D721Med (cell line): ENCODE measurements around the gene LDLRAD4.

Experiments
- DNase-seq: peaks from one replicate; pipeline ENCODE4 v3.0.0; 2011; ENCODE audit warnings: low spot score; ENCODE audit not compliant: insufficient read length
- FAIRE-seq: peaks from 2 replicates; lab custom pipeline; 2011; peaks lifted over from hg19 to GRCh38; lab: Jason Lieb, UNC
- TF ChIP-seq, protein P1 (sequence below): IDR thresholded peaks from 2 replicates; pipeline ENCODE4 v1.5.1; 2012; ENCODE audit warnings: mild to moderate bottlenecking, control low read depth; ENCODE audit not compliant: insufficient read depth; ENCODE audit errors: missing control alignments

The LDLRAD4 gene

DNA sequence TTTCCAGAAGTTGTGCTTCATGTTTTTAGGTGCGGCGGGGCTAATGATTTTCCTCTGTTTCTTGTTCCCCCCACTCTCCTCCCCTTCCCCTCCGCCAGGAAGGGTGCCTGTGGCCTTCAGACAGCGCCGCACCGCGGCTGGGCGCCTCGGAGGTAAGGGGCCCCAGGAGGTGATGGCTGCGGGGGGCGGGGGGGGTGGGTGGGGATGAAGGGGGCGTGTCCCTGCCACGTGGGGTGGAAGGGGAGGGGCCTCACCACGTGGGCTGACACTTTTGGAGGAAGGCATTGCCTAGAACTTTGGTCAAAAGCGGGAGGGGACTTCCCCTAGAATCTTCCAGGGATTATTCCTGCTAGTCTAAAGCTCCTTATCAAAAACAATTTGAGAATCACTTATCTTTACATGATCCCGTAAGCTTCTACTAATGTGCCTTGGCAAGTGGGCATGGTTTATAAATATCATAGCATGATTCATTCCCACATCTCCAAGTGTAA lies 424.7 kb downstream of the LDLRAD4 start:
- peak; percentile 53 for FAIRE-seq
- TF ChIP-seq, protein P1, sequence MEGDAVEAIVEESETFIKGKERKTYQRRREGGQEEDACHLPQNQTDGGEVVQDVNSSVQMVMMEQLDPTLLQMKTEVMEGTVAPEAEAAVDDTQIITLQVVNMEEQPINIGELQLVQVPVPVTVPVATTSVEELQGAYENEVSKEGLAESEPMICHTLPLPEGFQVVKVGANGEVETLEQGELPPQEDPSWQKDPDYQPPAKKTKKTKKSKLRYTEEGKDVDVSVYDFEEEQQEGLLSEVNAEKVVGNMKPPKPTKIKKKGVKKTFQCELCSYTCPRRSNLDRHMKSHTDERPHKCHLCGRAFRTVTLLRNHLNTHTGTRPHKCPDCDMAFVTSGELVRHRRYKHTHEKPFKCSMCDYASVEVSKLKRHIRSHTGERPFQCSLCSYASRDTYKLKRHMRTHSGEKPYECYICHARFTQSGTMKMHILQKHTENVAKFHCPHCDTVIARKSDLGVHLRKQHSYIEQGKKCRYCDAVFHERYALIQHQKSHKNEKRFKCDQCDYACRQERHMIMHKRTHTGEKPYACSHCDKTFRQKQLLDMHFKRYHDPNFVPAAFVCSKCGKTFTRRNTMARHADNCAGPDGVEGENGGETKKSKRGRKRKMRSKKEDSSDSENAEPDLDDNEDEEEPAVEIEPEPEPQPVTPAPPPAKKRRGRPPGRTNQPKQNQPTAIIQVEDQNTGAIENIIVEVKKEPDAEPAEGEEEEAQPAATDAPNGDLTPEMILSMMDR, result no peak
- peak; percentile 67 for DNase-seq

DNA sequence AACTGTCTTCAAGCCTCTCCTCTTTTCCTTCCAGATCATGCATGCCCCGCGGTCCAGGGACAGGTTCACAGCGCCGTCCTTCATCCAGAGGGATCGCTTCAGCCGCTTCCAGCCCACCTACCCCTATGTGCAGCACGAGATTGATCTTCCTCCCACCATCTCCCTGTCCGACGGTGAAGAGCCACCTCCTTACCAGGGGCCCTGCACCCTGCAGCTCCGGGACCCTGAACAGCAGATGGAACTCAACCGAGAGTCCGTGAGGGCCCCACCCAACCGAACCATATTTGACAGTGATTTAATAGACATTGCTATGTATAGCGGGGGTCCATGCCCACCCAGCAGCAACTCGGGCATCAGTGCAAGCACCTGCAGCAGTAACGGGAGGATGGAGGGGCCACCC lies 426.5 kb downstream of the LDLRAD4 start:
- DNase-seq (no peak), FAIRE-seq (no peak)
- TF ChIP-seq, protein P1, result no peak

DNA sequence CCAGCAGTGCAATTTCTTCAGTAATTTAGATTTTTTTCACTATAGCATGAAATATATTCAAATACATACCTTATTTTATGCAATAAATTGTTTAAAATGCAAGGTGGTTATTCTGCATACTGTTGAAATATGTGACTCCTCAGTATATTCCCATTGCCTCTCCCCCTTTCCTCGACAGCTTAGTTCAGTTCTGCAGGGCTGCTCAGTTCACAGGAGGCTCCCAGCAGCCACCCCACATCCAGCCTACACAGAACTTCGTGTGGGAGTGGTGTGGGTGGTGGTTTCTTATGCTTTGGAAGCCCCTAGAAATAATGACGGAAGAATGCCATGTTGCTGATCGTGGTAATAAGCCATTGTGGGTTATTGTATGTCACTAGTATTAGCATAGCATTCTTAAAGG lies 428.1 kb downstream of the LDLRAD4 start:
- TF ChIP-seq, protein P1, result no peak
- DNase-seq (no peak), FAIRE-seq (no peak)

DNA sequence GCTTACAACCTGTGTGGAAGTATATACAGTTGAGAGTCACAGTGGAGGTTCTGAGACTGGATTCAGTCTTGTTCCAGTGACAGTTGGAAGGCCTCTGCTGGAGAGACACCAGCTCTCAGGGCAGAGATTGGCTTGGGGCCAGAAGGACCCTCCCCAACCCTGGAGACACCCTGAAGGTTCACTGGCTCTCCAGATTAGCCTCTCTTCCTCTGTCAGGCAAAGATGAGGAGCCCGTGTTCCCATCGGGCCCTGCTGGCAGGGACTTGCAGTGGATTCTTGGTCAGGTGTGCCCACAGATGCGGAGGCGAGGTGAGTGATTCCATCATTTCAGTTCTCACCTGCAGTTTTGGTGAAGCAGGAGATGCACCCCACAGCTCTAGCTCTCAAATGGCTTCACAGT lies 429.2 kb downstream of the LDLRAD4 start:
- no peak for DNase-seq
- TF ChIP-seq, protein P1, result no peak
- no peak for FAIRE-seq

DNA sequence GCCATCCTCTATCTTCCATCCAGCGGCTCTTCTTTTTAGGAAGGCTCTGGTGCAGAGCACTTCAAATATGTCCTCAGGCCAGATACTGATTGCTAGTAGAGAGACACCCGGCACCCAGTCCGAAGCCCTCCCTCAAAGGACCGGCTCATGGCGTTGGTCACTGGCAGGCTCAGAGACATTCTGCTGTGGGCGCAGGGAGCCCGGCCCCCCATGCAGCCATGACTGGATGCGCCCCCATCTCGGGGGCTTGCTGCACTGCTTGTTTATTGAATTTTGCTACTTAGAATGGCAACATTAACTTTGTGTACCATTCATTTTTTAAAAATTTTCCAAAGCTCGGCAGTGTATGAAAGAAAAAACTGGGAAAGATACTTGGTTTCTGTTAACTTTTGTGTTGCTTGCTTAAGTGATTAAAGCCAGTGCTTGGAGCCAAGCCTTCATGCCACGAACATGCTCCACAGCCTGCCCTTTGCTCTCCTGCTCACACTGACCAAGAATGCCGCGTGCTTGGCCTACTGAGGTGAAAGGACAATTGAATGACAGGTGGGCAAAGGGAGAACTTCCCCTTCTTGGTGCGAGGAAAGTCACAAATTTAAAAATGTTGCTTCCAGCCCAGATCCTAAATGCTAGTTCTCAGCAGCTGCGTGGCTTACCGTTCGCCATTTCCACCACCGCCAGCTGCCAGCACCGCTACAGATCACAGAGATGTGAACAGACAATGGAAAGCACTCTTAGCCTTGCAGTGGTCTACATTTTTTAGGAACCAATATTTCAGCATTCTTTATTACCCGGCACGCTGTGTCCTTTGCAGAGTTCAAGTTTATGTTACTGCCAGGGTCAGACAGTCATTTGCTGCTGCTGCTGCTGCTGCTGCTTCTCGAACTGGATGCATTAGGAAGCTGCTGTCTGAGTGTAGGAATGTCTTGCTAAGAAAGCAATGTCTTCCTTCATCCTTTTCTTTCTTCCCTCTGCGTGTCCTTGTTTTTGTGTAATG lies 431.1 kb downstream of the LDLRAD4 start:
- DNase-seq, result no peak
- FAIRE-seq, result no peak

DNA sequence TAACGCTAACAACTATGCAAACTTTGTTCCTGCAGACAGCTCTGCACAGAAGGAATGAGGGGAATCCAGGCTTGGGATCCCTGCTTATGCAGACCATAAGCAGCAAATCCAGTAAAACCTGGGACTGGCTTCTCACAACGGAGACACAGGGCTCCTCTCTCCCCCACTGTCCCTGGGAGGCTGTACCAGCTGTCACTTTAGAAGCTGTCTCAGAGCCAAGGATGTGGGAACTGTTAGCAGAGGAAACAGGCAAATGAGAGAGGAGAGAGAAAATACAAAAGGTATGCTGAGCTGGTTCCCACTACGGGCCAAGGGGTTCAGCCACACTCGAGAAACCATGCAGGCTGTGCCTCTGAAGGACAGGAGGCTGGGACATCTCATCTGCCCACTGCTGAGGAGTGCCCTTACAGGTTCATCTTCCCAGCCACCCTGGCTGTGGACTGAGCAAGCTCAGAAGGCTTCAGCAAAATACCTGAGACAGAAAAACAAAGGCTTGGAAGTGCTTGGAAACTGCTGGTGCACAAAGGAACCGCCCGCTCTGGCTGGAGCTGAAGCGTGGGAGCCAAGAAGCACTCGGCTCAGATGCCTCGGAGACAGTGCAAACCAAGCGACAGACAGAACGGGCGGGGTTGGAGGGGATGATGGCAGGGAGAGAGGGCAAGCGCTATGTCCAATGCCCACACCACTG lies 435.3 kb downstream of the LDLRAD4 start:
- TF ChIP-seq, protein P1, result no peak
- FAIRE-seq, result no peak
- DNase-seq, result no peak

More for the DNA sequence above, 431.1 kb downstream of the LDLRAD4 start:
- TF ChIP-seq, protein P1, result no peak
